ENCODE data around the gene VPS25.

DNA sequence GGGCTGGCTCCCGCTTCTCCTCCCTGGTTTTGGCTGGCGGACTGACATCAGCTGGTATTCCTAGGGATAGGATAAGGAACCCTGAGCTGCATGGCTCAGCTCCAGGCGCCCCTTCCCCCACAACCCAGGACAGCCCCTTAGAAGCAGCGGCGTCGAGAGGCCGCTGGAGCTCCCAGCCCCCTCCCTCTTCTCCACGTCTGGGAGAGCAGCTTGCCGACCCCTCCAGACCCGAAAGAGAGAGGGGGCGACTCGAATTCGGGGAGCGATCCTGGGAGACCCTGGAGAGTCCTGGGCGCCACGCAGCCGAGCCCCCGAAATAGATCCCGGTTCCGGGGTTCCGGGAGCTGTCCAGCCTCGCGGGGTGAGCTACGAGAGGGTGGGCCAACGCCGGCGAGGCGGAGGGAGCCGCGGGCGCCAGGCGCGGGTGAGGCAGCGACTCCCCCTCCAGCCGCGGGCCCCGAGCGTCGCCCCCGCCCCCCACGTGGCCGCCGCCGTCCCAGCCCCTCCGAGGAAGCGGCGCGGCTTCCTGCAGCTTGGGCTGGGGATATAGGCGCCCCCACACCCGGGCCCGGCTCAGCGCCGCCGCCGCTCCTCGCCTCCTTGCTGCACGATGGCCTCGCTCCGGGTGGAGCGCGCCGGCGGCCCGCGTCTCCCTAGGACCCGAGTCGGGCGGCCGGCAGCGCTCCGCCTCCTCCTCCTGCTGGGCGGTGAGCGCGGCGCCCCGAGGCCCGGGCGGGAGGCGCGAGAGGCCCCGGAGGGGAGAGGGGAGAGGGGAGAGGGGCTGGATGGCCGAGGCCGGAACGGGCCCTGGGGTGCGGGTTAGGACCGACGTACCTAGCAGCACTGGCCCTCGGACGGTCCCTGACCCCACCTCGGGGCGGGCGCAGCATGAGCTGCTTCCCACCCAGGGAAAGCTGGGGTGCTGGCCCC, 12.3 kb upstream of the VPS25 start, which contains the start of gene RAMP2:
- no peak for TF ChIP-seq POLR2AphosphoS5 (IDR thresholded peaks at IDR 0.05; ENCODE audit: low read depth, low read length)
- no peak for TF ChIP-seq POLR2A (IDR thresholded peaks at IDR 0.05; ENCODE audit: low read depth, low read length)

Measured in GM12891 (cell line).